HEK293 (cell line): ENCODE data around the gene CHST8.

Experiments used
- CTCF ChIA-PET: fragments of 350-600 bp; formaldehyde crosslinking; extraction: SDS; loops from one replicate; lab custom pipeline; 2021; ENCODE audit warnings: antibody characterized with exemption; lab: Yijun Ruan, JAX
- POLR2A ChIA-PET: fragments of 300-600 bp; formaldehyde crosslinking; extraction: SDS; loops from one replicate; lab custom pipeline; 2020; ENCODE audit warnings: antibody characterized with exemption, inconsistent platforms; lab: Yijun Ruan, JAX
- H3K27ac ChIP-seq: fragments of 200-500 bp; sonication (Bioruptor generic); 2 replicates; pipeline ENCODE4 v1.5.1; 2014; ENCODE audit warnings: low read depth, low read length, control low read depth, inconsistent platforms; ENCODE audit errors: extremely low read depth
- H3K36me3 ChIP-seq, 2 experiments: fragments of 200-500 bp in 1 of 2; sonication (Bioruptor generic) in 1 of 2; 1 replicate in 1 of 2; 2 replicates in 1 of 2; pipeline ENCODE4 v1.5.1; 2014 to 2017; ENCODE audit warnings: inconsistent platforms in 2 of 2, low read length in 2 of 2; ENCODE audit not compliant: control insufficient read depth in 2 of 2, insufficient read depth in 1 of 2
- H3K4me1 ChIP-seq: fragments of 200-500 bp; sonication (Bioruptor generic); 2 replicates; pipeline ENCODE4 v1.5.1; 2014; ENCODE audit warnings: mild to moderate bottlenecking, low read length, inconsistent platforms; ENCODE audit not compliant: control insufficient read depth, insufficient read depth
- H3K4me3 ChIP-seq: 2 replicates; pipeline ENCODE4 v1.5.1; 2011; ENCODE audit warnings: low read depth, mild to moderate bottlenecking, control low read depth, low read length, moderate library complexity
- H3K9me3 ChIP-seq: fragments of 200-500 bp; sonication (Bioruptor generic); 2 replicates; pipeline ENCODE4 v1.5.1; 2014; ENCODE audit warnings: low read depth, low read length, inconsistent platforms; ENCODE audit not compliant: control insufficient read depth, insufficient read depth
- BCL11A ChIP-seq: fragments of 450-650 bp; formaldehyde crosslinking; IDR thresholded peaks from 2 replicates; pipeline ENCODE4 v1.5.1; 2016; ENCODE audit warnings: low read depth, missing biosample characterization, missing genetic modification characterization
- GLIS2 ChIP-seq: fragments of 450-650 bp; formaldehyde crosslinking; IDR thresholded peaks from 2 replicates; pipeline ENCODE4 v1.5.1; 2016; ENCODE audit warnings: missing biosample characterization, missing genetic modification characterization
- KLF1 ChIP-seq: fragments of 450-650 bp; formaldehyde crosslinking; IDR thresholded peaks from 2 replicates; pipeline ENCODE4 v1.5.1; 2016; ENCODE audit warnings: missing biosample characterization, missing genetic modification characterization
- SETDB1 ChIP-seq: IDR thresholded peaks from one replicate; pipeline ENCODE4 v1.6.1; 2017; ENCODE audit warnings: mild to moderate bottlenecking, low read length, moderate library complexity, mixed read lengths; ENCODE audit not compliant: insufficient read length
- WT1 ChIP-seq: fragments of 450-650 bp; formaldehyde crosslinking; IDR thresholded peaks from 2 replicates; pipeline ENCODE4 v1.5.1; 2016; ENCODE audit warnings: missing biosample characterization, missing genetic modification characterization
- YY2 ChIP-seq: fragments of 450-650 bp; formaldehyde crosslinking; IDR thresholded peaks from 2 replicates; pipeline ENCODE4 v1.5.1; 2016; ENCODE audit warnings: missing biosample characterization, missing genetic modification characterization
- ZFP37 ChIP-seq: fragments of 450-650 bp; formaldehyde crosslinking; IDR thresholded peaks from 2 replicates; pipeline ENCODE4 v1.5.1; 2016; ENCODE audit warnings: missing biosample characterization, missing genetic modification characterization
- ZIC2 ChIP-seq: fragments of 450-650 bp; formaldehyde crosslinking; IDR thresholded peaks from 2 replicates; pipeline ENCODE4 v1.5.1; 2016; ENCODE audit warnings: missing biosample characterization, missing genetic modification characterization
- ZNF114 ChIP-seq: fragments of 450-650 bp; formaldehyde crosslinking; IDR thresholded peaks from 2 replicates; pipeline ENCODE4 v1.5.0; 2017; ENCODE audit warnings: missing biosample characterization, missing genetic modification characterization
- ZNF121 ChIP-seq: fragments of 450-650 bp; formaldehyde crosslinking; IDR thresholded peaks from 2 replicates; pipeline ENCODE4 v1.5.1; 2016; ENCODE audit warnings: missing biosample characterization, missing genetic modification characterization
- ZNF19 ChIP-seq: fragments of 450-650 bp; formaldehyde crosslinking; IDR thresholded peaks from 2 replicates; pipeline ENCODE4; 2016; ENCODE audit warnings: missing biosample characterization, missing genetic modification characterization, low read depth
- ZNF211 ChIP-seq: fragments of 450-650 bp; formaldehyde crosslinking; IDR thresholded peaks from 2 replicates; pipeline ENCODE4 v1.5.1; 2016; ENCODE audit warnings: low read depth, missing biosample characterization, missing genetic modification characterization
- ZNF214 ChIP-seq: fragments of 450-650 bp; formaldehyde crosslinking; IDR thresholded peaks from 2 replicates; pipeline ENCODE4 v1.5.1; 2017; ENCODE audit warnings: missing biosample characterization, mild to moderate bottlenecking, missing genetic modification characterization, borderline replicate concordance
- ZNF248 ChIP-seq: fragments of 450-650 bp; formaldehyde crosslinking; IDR thresholded peaks from 2 replicates; pipeline ENCODE4 v1.5.1; 2017; ENCODE audit warnings: missing biosample characterization, missing genetic modification characterization
- ZNF266 ChIP-seq: fragments of 450-650 bp; formaldehyde crosslinking; IDR thresholded peaks from 2 replicates; pipeline ENCODE4 v1.5.1; 2016; ENCODE audit warnings: missing biosample characterization, missing genetic modification characterization, low read depth
- ZNF302 ChIP-seq: fragments of 450-650 bp; formaldehyde crosslinking; IDR thresholded peaks from 2 replicates; pipeline ENCODE4 v1.5.1; 2016; ENCODE audit warnings: missing biosample characterization, missing genetic modification characterization, low read depth
- ZNF311 ChIP-seq: fragments of 450-650 bp; formaldehyde crosslinking; IDR thresholded peaks from 2 replicates; pipeline ENCODE4 v1.5.1; 2017; ENCODE audit warnings: missing biosample characterization, missing genetic modification characterization, borderline replicate concordance
- ZNF37A ChIP-seq: fragments of 450-650 bp; IDR thresholded peaks from 2 replicates; pipeline ENCODE4 v1.5.1; 2018; ENCODE audit warnings: missing biosample characterization, missing genetic modification characterization
- ZNF529 ChIP-seq: fragments of 450-650 bp; formaldehyde crosslinking; IDR thresholded peaks from 2 replicates; pipeline ENCODE4 v1.5.1; 2017; ENCODE audit warnings: missing genetic modification characterization, missing biosample characterization; ENCODE audit not compliant: insufficient replicate concordance
- ZNF530 ChIP-seq: fragments of 450-650 bp; formaldehyde crosslinking; IDR thresholded peaks from 2 replicates; pipeline ENCODE4 v1.5.1; 2016; ENCODE audit warnings: low read depth, missing biosample characterization, missing genetic modification characterization
- ZNF555 ChIP-seq: fragments of 450-650 bp; formaldehyde crosslinking; conservative IDR thresholded peaks from 2 replicates; pipeline ENCODE4 v1.5.1; 2017; ENCODE audit warnings: missing biosample characterization, mild to moderate bottlenecking, missing genetic modification characterization, inconsistent platforms
- ZNF654 ChIP-seq: fragments of 450-650 bp; formaldehyde crosslinking; IDR thresholded peaks from 2 replicates; pipeline ENCODE4 v1.5.1; 2016; ENCODE audit warnings: low read depth, missing biosample characterization, missing genetic modification characterization
- ZNF76 ChIP-seq: fragments of 450-650 bp; formaldehyde crosslinking; IDR thresholded peaks from 2 replicates; pipeline ENCODE4; 2016; ENCODE audit warnings: low read depth, missing biosample characterization, missing genetic modification characterization, borderline replicate concordance
- ZNF837 ChIP-seq: fragments of 450-650 bp; formaldehyde crosslinking; IDR thresholded peaks from 2 replicates; pipeline ENCODE4 v1.5.1; 2016; ENCODE audit warnings: missing biosample characterization, missing genetic modification characterization
- ZXDB ChIP-seq: fragments of 450-650 bp; formaldehyde crosslinking; IDR thresholded peaks from 2 replicates; pipeline ENCODE4 v1.5.1; 2016; ENCODE audit warnings: missing biosample characterization, missing genetic modification characterization
- TF ChIP-seq, protein P1 (sequence below): fragments of 450-650 bp; formaldehyde crosslinking; IDR thresholded peaks from 2 replicates; pipeline ENCODE4 v1.5.1; 2016; ENCODE audit warnings: missing biosample characterization, missing genetic modification characterization
- TF ChIP-seq, protein P2 (sequence below): fragments of 450-650 bp; formaldehyde crosslinking; IDR thresholded peaks from 2 replicates; pipeline ENCODE4 v1.5.1; 2016; ENCODE audit warnings: missing biosample characterization, missing genetic modification characterization, low read depth
- TF ChIP-seq, protein P3 (sequence below): fragments of 450-650 bp; formaldehyde crosslinking; IDR thresholded peaks from 2 replicates; pipeline ENCODE4 v1.5.1; 2016; ENCODE audit warnings: missing biosample characterization, missing genetic modification characterization
- TF ChIP-seq, protein P4 (sequence below): fragments of 450-650 bp; formaldehyde crosslinking; IDR thresholded peaks from 2 replicates; pipeline ENCODE4 v1.5.1; 2016; ENCODE audit warnings: missing biosample characterization, missing genetic modification characterization
- TF ChIP-seq, protein P5 (sequence below): fragments of 450-650 bp; formaldehyde crosslinking; IDR thresholded peaks from 2 replicates; pipeline ENCODE4 v1.5.1; 2016; ENCODE audit warnings: missing biosample characterization, missing genetic modification characterization

The CHST8 gene

GRCh38 chr19:33795370-33796163 is 173.8 kb downstream of the CHST8 start:
- Histone ChIP-seq H3K36me3 (peaks cover 9 to 12% of the 10 kb centered on the region in 2 experiments; a peak in 2 of 3 replicates), H3K4me3 (peak overlapping the region; percentile 63), H3K9me3 (no peaks in the 10 kb centered on the region), H3K27ac (peak overlapping the region; percentile 100), H3K4me1 (peaks cover 18% of the 10 kb centered on the region)
- ChIA-PET CTCF (interaction anchor here (0.5 to 9.5 kb wide), 67 partner anchors 9 to 1540 kb away, joined by 3 to 171 read pairs (median 4); no protein-coding TSS in a partner anchor), POLR2A (interaction anchor here (0.5 to 2.6 kb wide), 15 partner anchors 10 to 1779 kb away, joined by 3 to 16 read pairs (median 4); no protein-coding TSS in a partner anchor)
- TF ChIP-seq ZNF529 (tag by site-specific recombination), result no peak
- TF ChIP-seq, protein P1, sequence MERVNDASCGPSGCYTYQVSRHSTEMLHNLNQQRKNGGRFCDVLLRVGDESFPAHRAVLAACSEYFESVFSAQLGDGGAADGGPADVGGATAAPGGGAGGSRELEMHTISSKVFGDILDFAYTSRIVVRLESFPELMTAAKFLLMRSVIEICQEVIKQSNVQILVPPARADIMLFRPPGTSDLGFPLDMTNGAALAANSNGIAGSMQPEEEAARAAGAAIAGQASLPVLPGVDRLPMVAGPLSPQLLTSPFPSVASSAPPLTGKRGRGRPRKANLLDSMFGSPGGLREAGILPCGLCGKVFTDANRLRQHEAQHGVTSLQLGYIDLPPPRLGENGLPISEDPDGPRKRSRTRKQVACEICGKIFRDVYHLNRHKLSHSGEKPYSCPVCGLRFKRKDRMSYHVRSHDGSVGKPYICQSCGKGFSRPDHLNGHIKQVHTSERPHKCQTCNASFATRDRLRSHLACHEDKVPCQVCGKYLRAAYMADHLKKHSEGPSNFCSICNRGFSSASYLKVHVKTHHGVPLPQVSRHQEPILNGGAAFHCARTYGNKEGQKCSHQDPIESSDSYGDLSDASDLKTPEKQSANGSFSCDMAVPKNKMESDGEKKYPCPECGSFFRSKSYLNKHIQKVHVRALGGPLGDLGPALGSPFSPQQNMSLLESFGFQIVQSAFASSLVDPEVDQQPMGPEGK (tag by site-specific recombination), result peak; percentile 99
- no peak for TF ChIP-seq ZNF530 (tag by site-specific recombination)
- TF ChIP-seq ZNF37A (tag by site-specific recombination), result no peak; the same call in 1 of the 2 replicates
- peak; percentile 65 for TF ChIP-seq WT1 (tag by site-specific recombination)
- TF ChIP-seq ZNF248 (tag by site-specific recombination), result no peak
- TF ChIP-seq, protein P2, sequence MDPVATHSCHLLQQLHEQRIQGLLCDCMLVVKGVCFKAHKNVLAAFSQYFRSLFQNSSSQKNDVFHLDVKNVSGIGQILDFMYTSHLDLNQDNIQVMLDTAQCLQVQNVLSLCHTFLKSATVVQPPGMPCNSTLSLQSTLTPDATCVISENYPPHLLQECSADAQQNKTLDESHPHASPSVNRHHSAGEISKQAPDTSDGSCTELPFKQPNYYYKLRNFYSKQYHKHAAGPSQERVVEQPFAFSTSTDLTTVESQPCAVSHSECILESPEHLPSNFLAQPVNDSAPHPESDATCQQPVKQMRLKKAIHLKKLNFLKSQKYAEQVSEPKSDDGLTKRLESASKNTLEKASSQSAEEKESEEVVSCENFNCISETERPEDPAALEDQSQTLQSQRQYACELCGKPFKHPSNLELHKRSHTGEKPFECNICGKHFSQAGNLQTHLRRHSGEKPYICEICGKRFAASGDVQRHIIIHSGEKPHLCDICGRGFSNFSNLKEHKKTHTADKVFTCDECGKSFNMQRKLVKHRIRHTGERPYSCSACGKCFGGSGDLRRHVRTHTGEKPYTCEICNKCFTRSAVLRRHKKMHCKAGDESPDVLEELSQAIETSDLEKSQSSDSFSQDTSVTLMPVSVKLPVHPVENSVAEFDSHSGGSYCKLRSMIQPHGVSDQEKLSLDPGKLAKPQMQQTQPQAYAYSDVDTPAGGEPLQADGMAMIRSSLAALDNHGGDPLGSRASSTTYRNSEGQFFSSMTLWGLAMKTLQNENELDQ (tag by site-specific recombination), result no peak
- peak; percentile 92 for TF ChIP-seq YY2 (tag by site-specific recombination)
- TF ChIP-seq ZNF211 (tag by site-specific recombination), result no peak
- peak; percentile 93 for TF ChIP-seq GLIS2
- TF ChIP-seq, protein P3, sequence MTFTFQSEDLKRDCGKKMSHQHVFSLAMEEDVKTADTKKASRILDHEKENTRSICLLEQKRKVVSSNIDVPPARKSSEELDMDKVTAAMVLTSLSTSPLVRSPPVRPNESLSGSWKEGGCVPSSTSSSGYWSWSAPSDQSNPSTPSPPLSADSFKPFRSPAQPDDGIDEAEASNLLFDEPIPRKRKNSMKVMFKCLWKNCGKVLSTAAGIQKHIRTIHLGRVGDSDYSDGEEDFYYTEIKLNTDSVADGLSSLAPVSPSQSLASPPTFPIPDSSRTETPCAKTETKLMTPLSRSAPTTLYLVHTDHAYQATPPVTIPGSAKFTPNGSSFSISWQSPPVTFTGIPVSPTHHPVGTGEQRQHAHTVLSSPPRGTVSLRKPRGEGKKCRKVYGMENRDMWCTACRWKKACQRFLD (tag by site-specific recombination), result no peak
- TF ChIP-seq ZNF266 (tag by site-specific recombination), result no peak; the same call in 1 of the 2 replicates
- no peak for TF ChIP-seq ZNF654 (tag by site-specific recombination)
- no peak for TF ChIP-seq BCL11A (tag by site-specific recombination)
- no peak for TF ChIP-seq ZNF555
- peak; percentile 94 for TF ChIP-seq ZIC2
- TF ChIP-seq ZNF76, result peak; percentile 79; the same call in 1 of the 2 replicates
- TF ChIP-seq ZXDB (tag by site-specific recombination), result peak; percentile 92
- no peak for TF ChIP-seq ZNF19 (tag by site-specific recombination)
- no peak for TF ChIP-seq ZNF302 (tag by site-specific recombination)
- TF ChIP-seq ZNF114 (tag by site-specific recombination), result no peak
- TF ChIP-seq ZNF121 (tag by site-specific recombination), result no peak
- no peak for TF ChIP-seq SETDB1
- TF ChIP-seq, protein P4, sequence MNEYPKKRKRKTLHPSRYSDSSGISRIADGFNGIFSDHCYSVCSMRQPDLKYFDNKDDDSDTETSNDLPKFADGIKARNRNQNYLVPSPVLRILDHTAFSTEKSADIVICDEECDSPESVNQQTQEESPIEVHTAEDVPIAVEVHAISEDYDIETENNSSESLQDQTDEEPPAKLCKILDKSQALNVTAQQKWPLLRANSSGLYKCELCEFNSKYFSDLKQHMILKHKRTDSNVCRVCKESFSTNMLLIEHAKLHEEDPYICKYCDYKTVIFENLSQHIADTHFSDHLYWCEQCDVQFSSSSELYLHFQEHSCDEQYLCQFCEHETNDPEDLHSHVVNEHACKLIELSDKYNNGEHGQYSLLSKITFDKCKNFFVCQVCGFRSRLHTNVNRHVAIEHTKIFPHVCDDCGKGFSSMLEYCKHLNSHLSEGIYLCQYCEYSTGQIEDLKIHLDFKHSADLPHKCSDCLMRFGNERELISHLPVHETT (tag by site-specific recombination), result no peak
- TF ChIP-seq, protein P5, sequence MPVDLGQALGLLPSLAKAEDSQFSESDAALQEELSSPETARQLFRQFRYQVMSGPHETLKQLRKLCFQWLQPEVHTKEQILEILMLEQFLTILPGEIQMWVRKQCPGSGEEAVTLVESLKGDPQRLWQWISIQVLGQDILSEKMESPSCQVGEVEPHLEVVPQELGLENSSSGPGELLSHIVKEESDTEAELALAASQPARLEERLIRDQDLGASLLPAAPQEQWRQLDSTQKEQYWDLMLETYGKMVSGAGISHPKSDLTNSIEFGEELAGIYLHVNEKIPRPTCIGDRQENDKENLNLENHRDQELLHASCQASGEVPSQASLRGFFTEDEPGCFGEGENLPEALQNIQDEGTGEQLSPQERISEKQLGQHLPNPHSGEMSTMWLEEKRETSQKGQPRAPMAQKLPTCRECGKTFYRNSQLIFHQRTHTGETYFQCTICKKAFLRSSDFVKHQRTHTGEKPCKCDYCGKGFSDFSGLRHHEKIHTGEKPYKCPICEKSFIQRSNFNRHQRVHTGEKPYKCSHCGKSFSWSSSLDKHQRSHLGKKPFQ (tag by site-specific recombination), result no peak
- TF ChIP-seq ZNF311, result no peak; the same call in 1 of the 2 replicates
- TF ChIP-seq ZNF214 (tag by site-specific recombination), result no peak
- peak; percentile 67 for TF ChIP-seq KLF1 (tag by site-specific recombination)
- TF ChIP-seq ZFP37 (tag by site-specific recombination), result no peak
- TF ChIP-seq ZNF837 (tag by site-specific recombination), result 0 out of 2 replicates have a peak, but pooled peaks have one; percentile 79
